H1 (cell line): Measurements from ENCODE around the gene OSR1.

Experiments
- CHD2 ChIP-seq: IDR thresholded peaks from 2 replicates; pipeline ENCODE4 v1.6.1; 2012; ENCODE audit warnings: low read length, improper control_type of control experiment
- MAX ChIP-seq: IDR thresholded peaks from 2 replicates; pipeline ENCODE4 v1.6.1; 2012; ENCODE audit warnings: inconsistent platforms
- ZNF274 ChIP-seq: IDR thresholded peaks from 2 replicates; pipeline ENCODE4 v1.7.0; 2012; ENCODE audit warnings: low read length, borderline replicate concordance; ENCODE audit errors: extremely low read depth

GRCh38 chr2:19378939-19379338 lies 20.5 kb upstream of the OSR1 start:
- TF ChIP-seq ZNF274 (no peak), MAX (no peak), CHD2 (no peak)
